K562 (cell line): ENCODE data around the gene PLCG2. TPM values are rescaled to one million over a fixed set of nuclear protein-coding genes. Genes with fewer than 3 reads are reported as not detected.
A peak's percentile ranks its signal among the peaks of the same experiment; 100 is the strongest.

ENCODE experiments used
- ARNT ChIP-seq, 2 experiments: fragments of 450-650 bp; IDR thresholded peaks; 2 replicates each; pipeline ENCODE4 v1.6.1; 2016; ENCODE audit warnings: mild to moderate bottlenecking in 1 of 2
- CTBP1 ChIP-seq: fragments of 450-650 bp; IDR thresholded peaks from 2 replicates; pipeline ENCODE4 v1.6.1; 2016; ENCODE audit warnings: borderline replicate concordance
- FOXP1 ChIP-seq: sonication (generic); formaldehyde crosslinking; IDR thresholded peaks from 2 replicates; pipeline ENCODE4 v1.8.0; 2022; ENCODE audit warnings: mild to moderate bottlenecking, missing genetic modification reagents
- MGA ChIP-seq: fragments of 450-650 bp; IDR thresholded peaks from 2 replicates; pipeline ENCODE4 v1.6.1; 2016; ENCODE audit warnings: mild to moderate bottlenecking, moderate library complexity
- NBN ChIP-seq: fragments of 450-650 bp; IDR thresholded peaks from 2 replicates; pipeline ENCODE4 v1.6.1; 2016; ENCODE audit warnings: low read depth, mild to moderate bottlenecking
- NR4A1 ChIP-seq, 2 experiments: fragments of 250-450 bp in 1 of 2; fragments of 450-650 bp in 1 of 2; sonication (Bioruptor Pico) in 1 of 2; IDR thresholded peaks; 2 replicates each; pipeline versions ENCODE4 v1.4.0 to v1.6.1; 2016 to 2020; ENCODE audit warnings: mild to moderate bottlenecking in 2 of 2, missing compliant biosample characterization in 1 of 2, missing genetic modification characterization in 1 of 2, moderate library complexity in 1 of 2
- OTX1 ChIP-seq: fragments of 450-650 bp; formaldehyde crosslinking; IDR thresholded peaks from 2 replicates; pipeline ENCODE4 v1.4.0; 2022; ENCODE audit warnings: mild to moderate bottlenecking
- polyA plus RNA-seq, 8 experiments: library from polyadenylated mRNA; depleted of rRNA in 4 of 8; stranded (reverse) in 5 of 8; unstranded in 3 of 8; fragments of >200 nt; fragmentation: Nextera tagmentation in 2 of 8; fragmentation: Illumina TruSeq in 1 of 8; extraction: Ambion mirVana in 2 of 8; extraction: Trizol in 1 of 8; gene quantifications; 2 replicates each; pipeline versions ENCODE4 v1.2.1 to v1.2.3, GENCODE V29; 2011 to 2014; ENCODE audit warnings: inconsistent platforms in 1 of 8, missing spikeins in 1 of 8
- total RNA-seq, 7 experiments: library from RNA; depleted of rRNA in 6 of 7; stranded (reverse); fragments of >200 nt in 6 of 7; fragmentation: Illumina TruSeq in 2 of 7; extraction: Trizol in 2 of 7; gene quantifications; 2 replicates each; pipeline versions ENCODE4 v1.2.1 to v1.2.3, GENCODE V29; 2011 to 2021; ENCODE audit warnings: low replicate concordance in 1 of 7

PLCG2 gene
- total and polyA plus RNA-seq, 9 of the 15 experiments (the other 6 are each of a cell fraction or from before 2014, with no cell fraction given), result 0.94 to 7.1 (median 3.1) TPM

GRCh38 chr16:81752225-81752875 lies 26.7 kb upstream of the PLCG2 start (continued):
- peak; percentile 64 for TF ChIP-seq MGA
- peak; percentile 79 for TF ChIP-seq CTBP1
- TF ChIP-seq OTX1 (CRISPR knock-in tag), result 0 out of 2 replicates have a peak, but pooled peaks have one; percentile 9
- no peak; a peak in 1 of 4 replicates for TF ChIP-seq ARNT (IDR thresholded peaks at IDR 0.05)
- 0 out of 2 replicates have a peak, but pooled peaks have one; percentile 83 for TF ChIP-seq NR4A1 (CRISPR knock-in tag; IDR thresholded peaks at IDR 0.05)
- TF ChIP-seq NR4A1 (tag; IDR thresholded peaks at IDR 0.05), result 0 out of 2 replicates have a peak, but pooled peaks have one; percentile 73
- peak; percentile 74; the same call in 1 of the 2 replicates for TF ChIP-seq FOXP1 (CRISPR knock-in tag)
- TF ChIP-seq NBN, result peak; percentile 69; the same call in 1 of the 2 replicates
